LNCaP clone FGC (cell line): ENCODE measurements around the gene CADM3.

Experiments used
- DNase-seq: peaks from one replicate; pipeline ENCODE4 v3.0.0-alpha.2; 2011; ENCODE audit warnings: low read depth
- H3K4me3 ChIP-seq: 2 replicates; pipeline ENCODE4 v1.5.1; 2011; ENCODE audit warnings: mild to moderate bottlenecking, low read depth, low read length, control low read depth
- CTCF ChIP-seq: IDR thresholded peaks from 2 replicates; pipeline ENCODE4 v1.5.1; 2012; ENCODE audit warnings: mild to moderate bottlenecking; ENCODE audit not compliant: control insufficient read depth, insufficient read depth; ENCODE audit errors: extremely low read depth

Gene CADM3

DNA sequence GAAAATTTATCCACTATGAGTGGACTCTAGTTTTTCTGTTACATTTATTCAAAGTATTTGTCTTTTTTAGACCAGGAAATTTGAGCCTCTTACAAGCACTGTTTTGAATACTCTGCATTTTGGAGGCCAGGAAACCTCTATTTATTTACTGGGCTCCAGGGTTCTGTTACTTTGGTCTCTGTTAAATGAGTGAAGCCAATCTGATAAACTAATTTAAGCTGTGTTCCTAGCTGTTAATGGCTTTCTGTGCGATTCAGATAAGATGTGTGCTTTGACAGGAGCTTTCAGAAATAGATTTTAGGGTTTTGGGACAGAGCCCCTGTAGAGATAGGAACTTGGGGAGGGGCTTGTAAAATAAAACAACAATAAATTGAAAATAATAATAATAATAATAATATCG, 57.1 kb downstream of the CADM3 start:
- DNase-seq, result no peak
- H3K4me3 ChIP-seq, result no peak overlapping the region
- no peak for TF ChIP-seq CTCF

GRCh38 chr1:159229260-159229885, 58.0 kb downstream of the CADM3 start:
- no peak overlapping the region for H3K4me3 ChIP-seq
- DNase-seq, result no peak
- no peak for TF ChIP-seq CTCF

DNA sequence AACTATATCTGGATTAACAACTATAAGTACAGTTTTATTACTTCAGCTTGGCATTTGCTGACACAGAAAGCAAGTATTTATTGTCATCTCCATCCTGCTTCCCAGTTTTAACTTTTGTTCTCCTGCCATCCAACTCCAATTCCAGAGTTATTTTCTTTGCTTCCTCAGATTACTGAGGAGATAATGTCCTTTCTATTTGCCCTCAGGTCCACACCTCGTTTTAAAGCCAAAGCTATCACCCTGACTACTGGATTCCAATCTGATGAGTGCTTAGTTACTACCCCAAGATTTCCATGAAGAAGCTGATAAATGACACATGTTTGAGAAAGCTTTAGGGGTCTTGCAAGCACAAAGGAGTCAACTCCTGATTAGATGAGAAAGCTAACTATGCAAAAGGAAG, 58.5 kb downstream of the CADM3 start:
- no peak for DNase-seq
- H3K4me3 ChIP-seq, result no peak overlapping the region
- TF ChIP-seq CTCF, result no peak

DNA sequence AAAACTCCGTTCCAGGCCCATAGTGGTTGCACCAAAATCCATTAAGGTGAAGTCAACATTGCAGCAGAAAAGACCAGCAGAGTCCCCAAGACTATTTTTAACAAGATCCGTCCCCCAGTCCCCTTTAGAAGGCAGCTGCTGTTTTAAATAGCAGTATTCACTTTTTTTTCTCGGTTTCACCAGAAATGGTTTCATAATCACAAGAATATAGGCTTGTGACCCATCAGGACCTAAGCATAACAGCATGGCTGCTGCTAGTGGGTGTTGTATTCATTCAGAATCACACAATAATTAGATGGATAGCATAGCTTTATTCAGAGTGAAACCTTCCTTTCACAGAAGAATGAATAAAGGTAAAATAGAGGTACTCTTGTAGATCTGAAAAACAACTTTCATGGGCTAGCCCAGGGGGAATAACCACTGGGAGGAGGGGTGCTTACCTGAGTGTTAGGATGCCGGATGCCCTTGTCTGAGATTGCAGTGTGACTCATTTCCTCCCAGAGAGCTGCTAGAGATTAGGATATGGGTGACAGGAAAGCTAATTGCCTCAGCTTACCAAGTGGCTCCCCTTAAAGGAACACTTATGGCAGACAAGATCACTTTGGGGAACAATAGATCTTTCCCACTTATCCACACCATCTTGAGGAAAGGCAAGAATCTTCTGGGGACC, 68.3 kb downstream of the CADM3 start:
- no peak for TF ChIP-seq CTCF
- no peak for DNase-seq
- H3K4me3 ChIP-seq, result no peak overlapping the region

DNA sequence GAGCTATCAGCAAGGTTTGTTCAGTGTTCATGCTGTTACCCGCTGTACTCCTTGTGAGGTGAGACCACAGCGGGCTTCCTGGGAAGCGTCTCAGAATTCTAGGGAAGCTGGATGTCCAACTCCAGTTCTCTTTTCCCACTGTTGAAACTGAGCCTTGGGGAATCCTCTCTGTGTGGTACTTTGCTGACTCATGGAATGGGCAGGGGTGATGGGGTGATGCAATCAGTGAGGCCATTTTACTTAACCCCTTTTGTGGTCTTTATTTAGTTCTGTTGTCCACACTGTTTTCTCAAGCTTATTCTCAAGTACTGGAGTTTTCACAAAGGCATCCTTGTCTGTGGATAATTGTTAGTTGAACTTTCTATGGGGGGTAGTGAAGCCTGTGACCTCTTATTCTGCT, 75.9 kb downstream of the CADM3 start:
- no peak for TF ChIP-seq CTCF
- no peak for DNase-seq
- no peak overlapping the region for H3K4me3 ChIP-seq

DNA sequence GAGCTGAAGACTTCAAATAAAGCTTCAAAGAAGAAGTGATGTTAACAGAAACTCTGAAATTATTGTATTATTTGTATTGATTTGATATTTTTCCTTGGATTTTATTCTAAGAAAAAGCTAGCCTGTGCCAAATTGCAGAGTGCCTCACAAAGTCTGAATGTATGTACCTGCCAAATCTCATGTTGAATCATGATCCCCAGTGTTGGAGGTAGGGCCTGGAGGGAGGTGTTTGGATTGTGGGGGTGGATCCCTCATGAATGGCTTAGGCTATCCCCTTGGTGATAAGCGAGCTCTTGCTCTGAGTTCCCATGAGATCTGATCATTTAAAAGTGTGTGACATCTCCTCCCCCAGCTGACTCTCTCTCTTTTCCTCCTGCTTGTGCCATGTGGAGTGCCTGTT, 76.9 kb downstream of the CADM3 start:
- H3K4me3 ChIP-seq, result no peak overlapping the region
- no peak for TF ChIP-seq CTCF
- no peak for DNase-seq
